Measurements from ENCODE around the gene EPN2.

GRCh38 chr17:19385521-19385983, 148.4 kb downstream of the EPN2 start:
- TF ChIP-seq, protein P1, sequence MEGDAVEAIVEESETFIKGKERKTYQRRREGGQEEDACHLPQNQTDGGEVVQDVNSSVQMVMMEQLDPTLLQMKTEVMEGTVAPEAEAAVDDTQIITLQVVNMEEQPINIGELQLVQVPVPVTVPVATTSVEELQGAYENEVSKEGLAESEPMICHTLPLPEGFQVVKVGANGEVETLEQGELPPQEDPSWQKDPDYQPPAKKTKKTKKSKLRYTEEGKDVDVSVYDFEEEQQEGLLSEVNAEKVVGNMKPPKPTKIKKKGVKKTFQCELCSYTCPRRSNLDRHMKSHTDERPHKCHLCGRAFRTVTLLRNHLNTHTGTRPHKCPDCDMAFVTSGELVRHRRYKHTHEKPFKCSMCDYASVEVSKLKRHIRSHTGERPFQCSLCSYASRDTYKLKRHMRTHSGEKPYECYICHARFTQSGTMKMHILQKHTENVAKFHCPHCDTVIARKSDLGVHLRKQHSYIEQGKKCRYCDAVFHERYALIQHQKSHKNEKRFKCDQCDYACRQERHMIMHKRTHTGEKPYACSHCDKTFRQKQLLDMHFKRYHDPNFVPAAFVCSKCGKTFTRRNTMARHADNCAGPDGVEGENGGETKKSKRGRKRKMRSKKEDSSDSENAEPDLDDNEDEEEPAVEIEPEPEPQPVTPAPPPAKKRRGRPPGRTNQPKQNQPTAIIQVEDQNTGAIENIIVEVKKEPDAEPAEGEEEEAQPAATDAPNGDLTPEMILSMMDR (IDR thresholded peaks at IDR 0.05): no peak
- TF ChIP-seq POLR2AphosphoS5 (IDR thresholded peaks at IDR 0.05) (no peak), EP300 (IDR thresholded peaks at IDR 0.05) (no peak), POLR2A (IDR thresholded peaks at IDR 0.05) (no peak)
